Ovary (tissue), 9 donors: ENCODE data around the gene DNAJA3. TPM values are rescaled to one million over a fixed set of nuclear protein-coding genes. Genes with fewer than 3 reads are reported as not detected.

Experiments used
- DNase-seq, 5 donors: peaks; one replicate each; pipeline ENCODE4 v3.0.0-alpha.2; 2019 to 2020
- H3K27ac ChIP-seq, 2 donors: fragments of 200-600 bp; one replicate each; pipeline versions ENCODE4 v1.5.1 to v1.8.0; 2019 to 2022
- H3K27me3 ChIP-seq: fragments of 200-600 bp; one replicate; pipeline ENCODE4 v1.8.0; 2022
- H3K36me3 ChIP-seq: fragments of 200-600 bp; sonication (generic); one replicate; pipeline ENCODE4 v1.5.1; 2019
- H3K4me1 ChIP-seq: one replicate; pipeline ENCODE4 v1.8.1; 2013; ENCODE audit warnings: mild to moderate bottlenecking, moderate library complexity; ENCODE audit not compliant: insufficient read depth
- H3K4me3 ChIP-seq: fragments of 200-600 bp; sonication (generic); one replicate; pipeline ENCODE4 v1.5.1; 2017
- H3K9me3 ChIP-seq, 2 donors: fragments of 200-600 bp in 1 of 2; sonication (generic) in 1 of 2; one replicate each; pipeline versions ENCODE4 v1.5.1 to v1.8.1; 2013 to 2019; ENCODE audit warnings: mild to moderate bottlenecking in 1 of 2, moderate library complexity in 1 of 2
- CTCF ChIP-seq, 3 donors: fragments of 450-650 bp in 2 of 3; fragments of 200-600 bp in 1 of 3; IDR thresholded peaks; one replicate each; pipeline versions ENCODE4 v1.5.1 to v1.8.0; 2016 to 2022; ENCODE audit warnings: antibody characterized with exemption in 3 of 3, mild to moderate bottlenecking in 1 of 3
- EP300 ChIP-seq: sonication (generic); formaldehyde crosslinking; IDR thresholded peaks from one replicate; pipeline ENCODE4 v1.6.1; 2017; ENCODE audit warnings: antibody characterized with exemption
- POLR2A ChIP-seq: fragments of 450-650 bp; IDR thresholded peaks from one replicate; pipeline ENCODE4 v1.6.1; 2017; ENCODE audit warnings: antibody characterized with exemption, mild to moderate bottlenecking, moderate library complexity
- WGBS, 3 donors: extraction: QIAGEN DNeasy Blood & Tissue Kit in 1 of 3; methylation state at CpG; one replicate each; pipeline versions ENCODE4 v1.1.5 to v1.1.7; 2013 to 2017; 5-methylcytosine and 5-hydroxymethylcytosine counted together
- intact Hi-C, 4 donors: fragments of 100-400 bp; cut with DNase I; formaldehyde crosslinking; loops; one replicate each; pipeline versions ENCODE4 v1.11.0 to v1.15.1; 2022 to 2023
- polyA plus RNA-seq, 2 donors: library from polyadenylated mRNA; stranded (reverse); fragments of 200-250 nt in 1 of 2; fragments of 350-450 nt in 1 of 2; fragmentation: Illumina TruSeq in 1 of 2; extraction: RNeasy Lipid Tissue Mini Kit (QIAGEN cat#74804) in 1 of 2; gene quantifications; one replicate each; pipeline ENCODE4 v1.2.3, GENCODE V29; 2013 to 2014
- total RNA-seq, 7 donors: library from RNA; depleted of rRNA in 2 of 7; stranded (reverse); fragments of >200 nt in 2 of 7; fragmentation: NEBNext Ultra II Directional in 3 of 7; extraction: Animal tissue kit (Norgen Biotek cat#: 25700) in 3 of 7; gene quantifications; one replicate each; pipeline versions ENCODE4 v1.1.0 to v1.2.4, GENCODE V29; 2016 to 2023
- donor health status: DM: no; HTN: no; CAD: no; lungs with moderate emphysema.
- donor health status: DM: no; HTN: no; CAD: no.
- donor health status: Bipolar disorder and iron deficiency.
- donor health status: DM: yes; HTN: yes; CAD: no.
- donor health status: DM: no; HTN: no; CAD: no.
- donor health status: DM: yes; HTN: yes; CAD: no.

DNAJA3 gene
- total and polyA plus RNA-seq, 9 donors: 26.4 to 47.0 (median 35.2) TPM

GRCh38 chr16:4426021-4426684 is 485 bp downstream of the DNAJA3 start:
- intact Hi-C loops: no loop called here
- TF ChIP-seq EP300 (no peak), CTCF (IDR thresholded peaks at IDR 0.05) (peak in 1 of 3 donors; percentile 1)
- peaks cover 3% of the 10 kb centered on the region for H3K4me1 ChIP-seq
- H3K36me3 ChIP-seq: no peaks in the 10 kb centered on the region
- 2% methylated on average over 31 of the region's 31 CpGs for WGBS, 3 donors
- DNase-seq: peak in 1 of 5 donors; percentile 40
- H3K9me3 ChIP-seq: no peaks in the 10 kb centered on the region
- peak overlapping the region; percentile 89 to 97 for H3K27ac ChIP-seq
- no peaks in the 10 kb centered on the region for H3K27me3 ChIP-seq
- H3K4me3 ChIP-seq: peak overlapping the region; percentile 80

- TF ChIP-seq EP300 (no peak), CTCF (IDR thresholded peaks at IDR 0.05) (no peak), POLR2A (no peak)
- Histone ChIP-seq H3K27me3 (no peaks in the 10 kb centered on the region), H3K9me3 (no peaks in the 10 kb centered on the region), H3K4me1 (peaks cover 3% of the 10 kb centered on the region), H3K36me3 (no peaks in the 10 kb centered on the region), H3K27ac (no peak overlapping the region), H3K4me3 (peak overlapping the region; percentile 80)
- 85 to 92% (median 85%) methylated on average over 12 of the region's 12 CpGs for WGBS, 3 donors
- DNase-seq: no peak
- intact Hi-C loops: no loop called here
Observed at GRCh38 chr16:4426722-4427372, 1.2 kb downstream of the DNAJA3 start.

- no peak overlapping the region for H3K27ac ChIP-seq
- 90 to 92% (median 91%) methylated on average over 7 of the region's 7 CpGs for WGBS, 3 donors
Observed at GRCh38 chr16:4428500-4428899, 2.8 kb downstream of the DNAJA3 start.

GRCh38 chr16:4431023-4431422 is 5.4 kb downstream of the DNAJA3 start:
- H3K9me3 ChIP-seq: no peaks in the 10 kb centered on the region
- 86 to 89% (median 87%) methylated on average over 9 of the region's 9 CpGs for WGBS, 3 donors
- intact Hi-C loops: no loop called here

More at GRCh38 chr16:4428500-4428899, 2.8 kb downstream of the DNAJA3 start:
- intact Hi-C loops: no loop called here
- Histone ChIP-seq H3K9me3 (no peaks in the 10 kb centered on the region), H3K36me3 (no peaks in the 10 kb centered on the region), H3K4me3 (no peak overlapping the region), H3K27me3 (no peaks in the 10 kb centered on the region), H3K4me1 (peaks cover 3% of the 10 kb centered on the region)
- DNase-seq: no peak
- TF ChIP-seq POLR2A: no peak
- no peak for TF ChIP-seq CTCF (IDR thresholded peaks at IDR 0.05)

More at GRCh38 chr16:4431023-4431422, 5.4 kb downstream of the DNAJA3 start:
- Histone ChIP-seq H3K4me3 (no peak overlapping the region), H3K27ac (no peak overlapping the region), H3K4me1 (peaks cover 1% of the 10 kb centered on the region), H3K36me3 (no peaks in the 10 kb centered on the region), H3K27me3 (no peaks in the 10 kb centered on the region)
- no peak for TF ChIP-seq POLR2A
- no peak for TF ChIP-seq CTCF (IDR thresholded peaks at IDR 0.05)
- no peak for TF ChIP-seq EP300
- DNase-seq: no peak
